ENCODE measurements around the gene PTGER2. TPM values are rescaled to one million over a fixed set of nuclear protein-coding genes. Genes with fewer than 3 reads are reported as not detected.

PTGER2 gene
- total and polyA plus RNA-seq, 8 donors: 3.4 to 19.2 (median 5.6) TPM

- peaks cover 0 to 12% of the 10 kb centered on the region in 2 donors for H3K4me1 ChIP-seq
- H3K36me3 ChIP-seq: no peaks in the 10 kb centered on the region
- H3K9me3 ChIP-seq: no peaks in the 10 kb centered on the region
- TF ChIP-seq CTCF (IDR thresholded peaks at IDR 0.05): no peak
- H3K4me3 ChIP-seq: no peak overlapping the region
- ATAC-seq (no peak), DNase-seq (no peak)
- no peak overlapping the region for H3K27ac ChIP-seq
- no peaks in the 10 kb centered on the region for H3K27me3 ChIP-seq
- intact Hi-C loops (cut with DNase I): no loop called here
Measured at GRCh38 chr14:52283099-52283498, 31.0 kb upstream of the PTGER2 start.

GRCh38 chr14:52286661-52287649, 27.2 kb upstream of the PTGER2 start:
- no peaks in the 10 kb centered on the region for H3K9me3 ChIP-seq
- no peak overlapping the region for H3K4me3 ChIP-seq
- no peaks in the 10 kb centered on the region for H3K4me1 ChIP-seq
- TF ChIP-seq CTCF (IDR thresholded peaks at IDR 0.05): no peak
- H3K36me3 ChIP-seq: no peaks in the 10 kb centered on the region
- no peak for DNase-seq
- H3K27ac ChIP-seq: no peak overlapping the region
- H3K27me3 ChIP-seq: peaks cover 0 to 4% of the 10 kb centered on the region in 2 donors
- intact Hi-C loops (cut with DNase I): no loop called here
- no peak for ATAC-seq

GRCh38 chr14:52296378-52296777, 17.7 kb upstream of the PTGER2 start:
- no peak for TF ChIP-seq CTCF (IDR thresholded peaks at IDR 0.05)
- Histone ChIP-seq H3K27ac (no peak overlapping the region), H3K4me1 (peaks cover 0 to 8% of the 10 kb centered on the region in 2 donors), H3K36me3 (no peaks in the 10 kb centered on the region), H3K4me3 (no peak overlapping the region), H3K27me3 (no peaks in the 10 kb centered on the region), H3K9me3 (no peaks in the 10 kb centered on the region)
- intact Hi-C loops (cut with DNase I): no loop called here
- ATAC-seq (no peak), DNase-seq (no peak)

- DNase-seq: no peak
- no peak for ATAC-seq
- Histone ChIP-seq H3K9me3 (no peaks in the 10 kb centered on the region), H3K27ac (no peak overlapping the region), H3K4me3 (no peak overlapping the region), H3K36me3 (no peaks in the 10 kb centered on the region), H3K4me1 (peaks cover 0 to 8% of the 10 kb centered on the region in 2 donors), H3K27me3 (no peaks in the 10 kb centered on the region)
- TF ChIP-seq CTCF (IDR thresholded peaks at IDR 0.05): no peak
- intact Hi-C loops (cut with DNase I): no loop called here
Measured at GRCh38 chr14:52298795-52299194, 15.3 kb upstream of the PTGER2 start.

- peak; percentile 57 to 64 for TF ChIP-seq CTCF (IDR thresholded peaks at IDR 0.05)
- Histone ChIP-seq H3K36me3 (no peaks in the 10 kb centered on the region), H3K4me3 (no peak overlapping the region), H3K9me3 (no peaks in the 10 kb centered on the region), H3K27me3 (no peaks in the 10 kb centered on the region), H3K4me1 (peaks cover 0 to 8% of the 10 kb centered on the region in 2 donors), H3K27ac (no peak overlapping the region)
- peak in 2 of 4 donors; percentile 49 to 65 for DNase-seq
- intact Hi-C loops (cut with DNase I): loop anchor here in 1 of 2 donors (10.0 kb wide), 1 partner anchor 175 kb away; no protein-coding TSS in a partner anchor
- peak; percentile 82 for ATAC-seq
Measured at GRCh38 chr14:52299692-52300278, 14.3 kb upstream of the PTGER2 start.
